Measurements from ENCODE around the gene ZNF451.

The ZNF451 gene

DNA sequence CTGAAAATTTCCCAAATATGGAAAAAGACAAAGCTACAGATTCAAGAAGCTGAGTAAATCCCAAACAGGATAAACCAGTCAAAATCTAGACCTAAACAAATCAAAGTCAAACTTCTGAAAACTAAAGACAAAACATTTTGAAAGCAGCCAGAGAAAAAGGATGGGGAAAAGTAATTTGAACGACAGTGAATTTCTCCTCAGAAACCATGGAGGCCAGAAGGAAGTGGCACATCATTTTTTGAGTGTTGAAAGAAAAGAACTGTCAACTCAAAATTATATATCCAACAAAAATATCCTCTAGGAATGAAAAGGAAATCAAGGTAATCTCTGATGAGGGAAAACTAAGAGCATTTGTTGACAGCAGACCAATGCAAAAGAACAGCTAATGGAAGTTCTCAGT lies 125.3 kb downstream of the ZNF451 start:
- DNase-seq: no peak

DNA sequence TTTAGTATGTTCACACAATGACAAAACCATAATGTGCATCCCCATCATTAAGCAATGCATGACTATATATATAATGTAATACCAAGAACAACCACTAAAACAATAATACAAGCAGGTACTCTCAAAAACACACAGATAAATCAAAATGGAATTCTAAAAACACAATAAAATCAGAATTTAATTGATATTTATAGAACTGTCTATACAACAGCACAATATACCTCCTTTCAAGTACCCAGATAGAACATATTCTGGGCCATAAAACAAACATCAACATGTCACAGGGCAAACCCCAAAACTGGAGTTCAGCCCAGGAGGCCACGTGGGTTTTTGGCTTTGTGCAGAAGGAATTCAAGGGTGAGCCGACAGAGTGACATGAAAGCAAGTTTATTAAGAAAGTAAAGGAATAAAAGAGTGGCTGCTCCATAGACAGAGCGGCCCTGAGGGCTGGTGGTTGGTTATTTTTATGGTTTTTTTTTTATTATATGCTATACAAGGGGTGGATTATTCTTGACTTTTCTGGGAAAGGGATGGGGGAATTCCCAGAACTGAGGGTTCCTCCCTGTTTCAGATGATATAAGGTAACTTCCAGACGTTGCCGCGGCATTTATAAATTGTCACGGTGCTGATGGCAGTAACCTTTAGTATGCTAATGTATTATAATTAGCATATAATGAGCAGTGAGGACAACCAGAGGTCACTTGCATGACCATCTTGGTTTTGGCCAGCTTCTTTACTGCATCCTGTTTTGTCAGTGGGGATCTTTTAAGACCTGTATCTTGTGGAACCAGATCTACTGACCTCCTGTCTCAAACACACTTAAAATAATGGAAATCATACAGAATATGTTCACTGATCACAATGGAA lies 126.5 kb downstream of the ZNF451 start:
- DNase-seq: no peak

DNA sequence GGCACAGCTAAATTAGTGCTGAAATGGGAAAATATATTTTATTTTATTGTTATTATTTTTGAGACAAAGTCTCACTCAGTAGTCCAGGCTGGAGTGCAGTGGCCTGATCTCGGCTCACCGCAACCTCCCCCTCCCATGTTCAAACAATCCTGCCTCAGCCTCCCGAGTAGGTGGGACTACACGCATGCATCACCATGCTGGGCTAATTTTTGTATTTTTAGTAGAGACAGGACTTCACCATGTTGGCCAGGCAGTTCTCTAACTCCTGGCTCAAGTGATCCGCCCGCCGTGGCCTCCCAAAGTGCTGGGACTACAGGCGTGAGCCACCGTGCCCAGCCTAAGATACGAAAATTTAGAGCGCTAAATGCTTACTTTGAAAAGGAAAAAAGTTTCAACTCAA lies 127.3 kb downstream of the ZNF451 start:
- no peak for DNase-seq
